Neural progenitor cell (in vitro differentiated cells): ENCODE results near the gene LBX2.

ENCODE experiments used
- EZH2phosphoT487 ChIP-seq: fragments of 200-600 bp; sonication (generic); IDR thresholded peaks from 2 replicates; pipeline ENCODE4 v1.6.1; 2017; ENCODE audit warnings: antibody characterized with exemption
- TF ChIP-seq, protein P1 (sequence below): fragments of 200-600 bp; sonication (generic); IDR thresholded peaks from 2 replicates; pipeline ENCODE4 v1.5.1; 2017; ENCODE audit warnings: antibody characterized with exemption, mild to moderate bottlenecking

DNA sequence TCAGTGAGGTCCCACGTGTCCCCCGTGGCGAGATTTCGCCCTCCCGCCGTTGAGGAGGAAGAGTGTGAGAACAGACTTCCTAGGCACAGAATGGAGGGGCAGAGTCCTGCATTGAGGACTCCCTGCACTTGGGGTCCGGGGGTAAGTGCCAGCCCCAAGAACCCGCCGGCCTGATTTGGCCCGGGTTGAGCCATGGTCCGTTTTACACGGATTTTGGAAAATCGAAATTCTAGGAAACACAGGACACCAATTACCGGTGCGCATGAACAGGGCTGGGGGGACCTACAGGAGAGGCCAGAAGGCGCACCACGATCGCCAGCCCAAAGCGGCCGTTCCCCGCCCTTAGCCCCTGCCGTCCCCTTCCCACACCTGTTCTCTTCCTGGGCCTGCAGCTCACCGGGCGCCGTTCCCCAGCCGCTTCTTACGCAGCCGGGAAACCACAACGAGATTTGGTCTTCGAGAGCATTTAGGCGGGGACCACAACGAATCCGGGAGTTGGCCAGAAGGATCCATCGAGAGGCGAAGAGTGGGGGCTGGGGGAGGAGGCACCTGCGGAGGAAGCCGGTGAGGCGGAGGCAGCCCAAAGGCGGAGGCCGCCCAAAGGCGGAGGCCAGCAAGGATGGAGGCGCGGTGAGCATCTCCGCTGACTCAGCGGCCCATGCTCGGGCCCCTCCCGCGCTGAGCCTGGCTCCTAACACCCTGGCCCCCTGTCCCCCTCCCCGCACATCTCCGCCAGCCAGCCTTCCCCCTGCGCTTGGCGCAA, 14.4 kb upstream of the LBX2 start:
- TF ChIP-seq, protein P1, sequence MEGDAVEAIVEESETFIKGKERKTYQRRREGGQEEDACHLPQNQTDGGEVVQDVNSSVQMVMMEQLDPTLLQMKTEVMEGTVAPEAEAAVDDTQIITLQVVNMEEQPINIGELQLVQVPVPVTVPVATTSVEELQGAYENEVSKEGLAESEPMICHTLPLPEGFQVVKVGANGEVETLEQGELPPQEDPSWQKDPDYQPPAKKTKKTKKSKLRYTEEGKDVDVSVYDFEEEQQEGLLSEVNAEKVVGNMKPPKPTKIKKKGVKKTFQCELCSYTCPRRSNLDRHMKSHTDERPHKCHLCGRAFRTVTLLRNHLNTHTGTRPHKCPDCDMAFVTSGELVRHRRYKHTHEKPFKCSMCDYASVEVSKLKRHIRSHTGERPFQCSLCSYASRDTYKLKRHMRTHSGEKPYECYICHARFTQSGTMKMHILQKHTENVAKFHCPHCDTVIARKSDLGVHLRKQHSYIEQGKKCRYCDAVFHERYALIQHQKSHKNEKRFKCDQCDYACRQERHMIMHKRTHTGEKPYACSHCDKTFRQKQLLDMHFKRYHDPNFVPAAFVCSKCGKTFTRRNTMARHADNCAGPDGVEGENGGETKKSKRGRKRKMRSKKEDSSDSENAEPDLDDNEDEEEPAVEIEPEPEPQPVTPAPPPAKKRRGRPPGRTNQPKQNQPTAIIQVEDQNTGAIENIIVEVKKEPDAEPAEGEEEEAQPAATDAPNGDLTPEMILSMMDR = no peak
- peak; percentile 11 for TF ChIP-seq EZH2phosphoT487
